ENCODE results near the gene GLI1. TPM values are rescaled to one million over a fixed set of nuclear protein-coding genes. Genes with fewer than 3 reads are reported as not detected.

The GLI1 gene
- total RNA-seq, 1 donor from 2014 or later, result 0.77 TPM

DNA sequence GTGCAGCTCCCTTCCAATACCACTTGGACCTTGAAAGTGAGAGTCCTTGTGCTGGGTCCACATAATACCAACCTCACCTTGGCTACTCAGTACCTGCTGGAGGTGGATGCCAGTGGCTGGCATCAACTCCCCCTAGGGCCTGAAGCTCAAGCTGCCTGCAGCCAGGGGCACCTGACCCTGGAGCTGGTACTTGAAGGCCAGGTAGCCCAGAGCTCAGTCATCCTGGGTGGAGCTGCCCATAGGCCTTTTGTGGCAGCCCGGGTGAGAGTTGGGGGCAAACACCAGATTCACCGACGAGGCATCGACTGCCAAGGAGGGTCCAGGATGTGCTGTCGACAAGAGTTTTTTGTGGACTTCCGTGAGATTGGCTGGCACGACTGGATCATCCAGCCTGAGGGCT is 10.2 kb upstream of the GLI1 start:
- H3K4me1 Mint-ChIP-seq (ENCODE audit: unreplicated experiment), result no peaks in the 10 kb centered on the region
- H3K27me3 Mint-ChIP-seq (ENCODE audit: unreplicated experiment), result peaks cover 3% of the 10 kb centered on the region
- H3K9me3 Mint-ChIP-seq (ENCODE audit: unreplicated experiment), result no peaks in the 10 kb centered on the region
- H3K36me3 Mint-ChIP-seq (ENCODE audit: low read depth, unreplicated experiment), result peaks cover 7% of the 10 kb centered on the region
- H3K27ac Mint-ChIP-seq (ENCODE audit: unreplicated experiment), result no peak overlapping the region
- H3K4me3 Mint-ChIP-seq (ENCODE audit: unreplicated experiment), result no peak overlapping the region
- TF ChIP-seq, protein P1, sequence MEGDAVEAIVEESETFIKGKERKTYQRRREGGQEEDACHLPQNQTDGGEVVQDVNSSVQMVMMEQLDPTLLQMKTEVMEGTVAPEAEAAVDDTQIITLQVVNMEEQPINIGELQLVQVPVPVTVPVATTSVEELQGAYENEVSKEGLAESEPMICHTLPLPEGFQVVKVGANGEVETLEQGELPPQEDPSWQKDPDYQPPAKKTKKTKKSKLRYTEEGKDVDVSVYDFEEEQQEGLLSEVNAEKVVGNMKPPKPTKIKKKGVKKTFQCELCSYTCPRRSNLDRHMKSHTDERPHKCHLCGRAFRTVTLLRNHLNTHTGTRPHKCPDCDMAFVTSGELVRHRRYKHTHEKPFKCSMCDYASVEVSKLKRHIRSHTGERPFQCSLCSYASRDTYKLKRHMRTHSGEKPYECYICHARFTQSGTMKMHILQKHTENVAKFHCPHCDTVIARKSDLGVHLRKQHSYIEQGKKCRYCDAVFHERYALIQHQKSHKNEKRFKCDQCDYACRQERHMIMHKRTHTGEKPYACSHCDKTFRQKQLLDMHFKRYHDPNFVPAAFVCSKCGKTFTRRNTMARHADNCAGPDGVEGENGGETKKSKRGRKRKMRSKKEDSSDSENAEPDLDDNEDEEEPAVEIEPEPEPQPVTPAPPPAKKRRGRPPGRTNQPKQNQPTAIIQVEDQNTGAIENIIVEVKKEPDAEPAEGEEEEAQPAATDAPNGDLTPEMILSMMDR (IDR thresholded peaks at IDR 0.05; ENCODE audit: unreplicated experiment), result no peak
- DNase-seq (ENCODE audit: low spot score), result no peak

DNA sequence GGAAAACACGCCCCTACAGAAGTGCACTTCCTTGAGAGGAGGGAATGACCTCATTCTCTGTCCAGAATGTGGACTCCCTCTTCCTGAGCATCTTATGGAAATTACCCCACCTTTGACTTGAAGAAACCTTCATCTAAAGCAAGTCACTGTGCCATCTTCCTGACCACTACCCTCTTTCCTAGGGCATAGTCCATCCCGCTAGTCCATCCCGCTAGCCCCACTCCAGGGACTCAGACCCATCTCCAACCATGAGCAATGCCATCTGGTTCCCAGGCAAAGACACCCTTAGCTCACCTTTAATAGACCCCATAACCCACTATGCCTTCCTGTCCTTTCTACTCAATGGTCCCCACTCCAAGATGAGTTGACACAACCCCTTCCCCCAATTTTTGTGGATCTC is 9.5 kb upstream of the GLI1 start:
- DNase-seq (ENCODE audit: low spot score), result no peak
- H3K9me3 Mint-ChIP-seq (ENCODE audit: unreplicated experiment), result no peaks in the 10 kb centered on the region
- no peak overlapping the region for H3K4me3 Mint-ChIP-seq (ENCODE audit: unreplicated experiment)
- H3K27me3 Mint-ChIP-seq (ENCODE audit: unreplicated experiment), result peaks cover 3% of the 10 kb centered on the region
- TF ChIP-seq, protein P1 (IDR thresholded peaks at IDR 0.05; ENCODE audit: unreplicated experiment), result no peak
- peaks cover 7% of the 10 kb centered on the region for H3K36me3 Mint-ChIP-seq (ENCODE audit: low read depth, unreplicated experiment)
- no peak overlapping the region for H3K27ac Mint-ChIP-seq (ENCODE audit: unreplicated experiment)
- no peaks in the 10 kb centered on the region for H3K4me1 Mint-ChIP-seq (ENCODE audit: unreplicated experiment)

DNA sequence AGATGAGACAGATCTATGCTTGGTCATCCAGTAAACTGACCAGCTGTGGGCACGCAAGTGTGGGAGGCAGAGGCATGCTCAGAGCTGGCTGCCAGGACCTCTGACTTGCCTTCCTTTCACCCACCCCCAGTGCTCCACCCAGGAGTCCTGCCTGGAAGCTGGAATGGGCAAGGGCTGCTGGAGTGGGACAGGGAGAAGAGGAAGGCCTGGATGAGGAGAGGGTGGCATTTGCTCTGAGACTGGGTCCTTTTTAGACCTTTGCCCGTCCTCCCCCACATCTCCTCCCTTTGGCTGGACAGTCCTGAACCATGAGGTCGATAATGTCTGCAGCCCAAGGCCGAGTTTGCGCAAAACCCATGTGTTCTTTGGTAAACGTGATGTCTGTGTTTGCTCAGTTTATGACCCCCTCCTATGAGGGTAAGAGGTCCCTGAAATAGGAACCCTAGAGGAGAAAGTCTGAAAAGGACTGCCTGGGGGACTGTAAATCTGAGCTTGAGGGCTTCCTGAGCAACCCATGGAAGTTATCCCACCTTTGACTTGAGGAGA is 8.3 kb upstream of the GLI1 start:
- H3K27ac Mint-ChIP-seq (ENCODE audit: unreplicated experiment), result no peak overlapping the region
- H3K27me3 Mint-ChIP-seq (ENCODE audit: unreplicated experiment), result peaks cover 3% of the 10 kb centered on the region
- DNase-seq (ENCODE audit: low spot score), result no peak
- H3K4me1 Mint-ChIP-seq (ENCODE audit: unreplicated experiment), result no peaks in the 10 kb centered on the region
- H3K36me3 Mint-ChIP-seq (ENCODE audit: low read depth, unreplicated experiment), result peaks cover 7% of the 10 kb centered on the region
- TF ChIP-seq, protein P1 (IDR thresholded peaks at IDR 0.05; ENCODE audit: unreplicated experiment), result no peak
- H3K9me3 Mint-ChIP-seq (ENCODE audit: unreplicated experiment), result no peaks in the 10 kb centered on the region
- H3K4me3 Mint-ChIP-seq (ENCODE audit: unreplicated experiment), result no peak overlapping the region

DNA sequence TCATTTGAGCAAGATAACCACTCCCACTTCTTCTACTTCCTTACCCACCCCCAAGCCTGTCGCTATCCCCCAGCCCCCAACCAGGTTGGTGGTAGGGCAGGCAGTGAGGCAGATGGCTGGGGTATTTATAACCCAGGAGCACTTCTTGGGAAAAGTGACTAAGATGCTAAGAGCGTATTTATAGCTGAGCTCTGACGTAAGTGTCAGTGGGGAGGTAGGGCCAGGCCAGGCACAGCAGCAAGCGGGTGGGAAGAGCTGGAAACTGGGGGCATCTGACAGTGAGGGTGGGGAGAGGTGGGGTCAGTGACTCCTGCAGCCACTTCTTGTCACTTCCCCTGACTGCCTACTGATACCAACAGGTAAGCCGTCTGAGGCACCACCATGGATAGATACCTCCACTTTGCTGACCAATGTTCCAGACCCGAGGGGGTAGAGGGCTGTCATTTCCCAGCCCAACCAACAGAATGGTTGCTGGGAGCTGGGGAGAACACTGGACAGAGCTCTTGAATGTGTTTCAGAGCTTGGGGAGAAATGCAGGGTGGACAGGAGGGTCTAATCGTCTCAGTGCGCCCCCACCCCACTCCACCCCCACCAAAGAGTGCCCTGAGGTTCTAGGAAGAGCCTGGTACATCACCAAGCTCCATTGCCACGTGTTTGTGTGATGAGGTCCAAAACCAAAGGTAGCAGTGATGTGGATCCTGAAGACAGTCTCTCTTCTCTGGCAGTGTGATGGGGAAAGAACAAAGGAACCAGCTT is 7.2 kb upstream of the GLI1 start:
- H3K36me3 Mint-ChIP-seq (ENCODE audit: low read depth, unreplicated experiment), result peaks cover 11% of the 10 kb centered on the region
- TF ChIP-seq, protein P1 (IDR thresholded peaks at IDR 0.05; ENCODE audit: unreplicated experiment), result no peak
- no peak for DNase-seq (ENCODE audit: low spot score)
- peaks cover 3% of the 10 kb centered on the region for H3K27me3 Mint-ChIP-seq (ENCODE audit: unreplicated experiment)
- H3K4me3 Mint-ChIP-seq (ENCODE audit: unreplicated experiment), result no peak overlapping the region
- H3K9me3 Mint-ChIP-seq (ENCODE audit: unreplicated experiment), result no peaks in the 10 kb centered on the region
- no peaks in the 10 kb centered on the region for H3K4me1 Mint-ChIP-seq (ENCODE audit: unreplicated experiment)
- no peak overlapping the region for H3K27ac Mint-ChIP-seq (ENCODE audit: unreplicated experiment)

DNA sequence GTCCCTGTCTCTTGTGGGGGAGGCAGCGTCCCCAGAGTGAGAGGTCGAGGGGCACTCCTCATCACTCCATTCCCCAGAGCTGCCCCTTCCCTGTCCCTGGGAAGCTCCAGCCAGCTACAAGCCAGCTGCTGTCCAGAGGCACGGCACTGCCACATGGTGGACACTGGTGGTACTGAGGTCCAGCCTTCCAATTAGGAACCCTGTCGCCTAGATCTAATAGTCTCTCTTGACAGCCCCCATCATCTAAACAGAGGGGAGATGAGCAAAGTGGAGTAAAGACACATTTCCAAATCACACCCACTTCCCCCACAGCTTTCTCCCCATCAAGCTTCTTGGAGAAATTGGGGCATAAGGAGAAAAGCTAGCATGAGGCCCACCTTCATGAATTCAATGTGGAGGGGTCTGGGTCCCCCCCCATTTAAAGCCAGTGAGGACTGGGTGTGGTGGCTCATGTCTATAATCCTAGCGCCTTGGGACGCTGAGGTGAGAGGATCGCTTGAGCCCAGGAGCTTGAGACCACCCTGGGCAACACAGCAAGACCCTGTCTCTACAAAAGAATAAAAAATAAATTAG is 6.6 kb upstream of the GLI1 start:
- Mint-ChIP-seq H3K36me3 (ENCODE audit: low read depth, unreplicated experiment) (peaks cover 11% of the 10 kb centered on the region), H3K27ac (ENCODE audit: unreplicated experiment) (no peak overlapping the region), H3K4me1 (ENCODE audit: unreplicated experiment) (no peaks in the 10 kb centered on the region), H3K9me3 (ENCODE audit: unreplicated experiment) (no peaks in the 10 kb centered on the region), H3K27me3 (ENCODE audit: unreplicated experiment) (peaks cover 4% of the 10 kb centered on the region), H3K4me3 (ENCODE audit: unreplicated experiment) (no peak overlapping the region)
- DNase-seq (ENCODE audit: low spot score), result peak; percentile 88
- TF ChIP-seq, protein P1 (IDR thresholded peaks at IDR 0.05; ENCODE audit: unreplicated experiment), result peak; percentile 83

All from endothelial cell (in vitro differentiated cells).